Measurements from ENCODE around the gene LRSAM1. TPM values are rescaled to one million over a fixed set of nuclear protein-coding genes. Genes with fewer than 3 reads are reported as not detected.
A peak's percentile ranks its signal among the peaks of the same experiment; 100 is the strongest.

Gene LRSAM1
- total and polyA plus RNA-seq, 12 donors: 6.8 to 74.8 (median 29.3) TPM

DNA sequence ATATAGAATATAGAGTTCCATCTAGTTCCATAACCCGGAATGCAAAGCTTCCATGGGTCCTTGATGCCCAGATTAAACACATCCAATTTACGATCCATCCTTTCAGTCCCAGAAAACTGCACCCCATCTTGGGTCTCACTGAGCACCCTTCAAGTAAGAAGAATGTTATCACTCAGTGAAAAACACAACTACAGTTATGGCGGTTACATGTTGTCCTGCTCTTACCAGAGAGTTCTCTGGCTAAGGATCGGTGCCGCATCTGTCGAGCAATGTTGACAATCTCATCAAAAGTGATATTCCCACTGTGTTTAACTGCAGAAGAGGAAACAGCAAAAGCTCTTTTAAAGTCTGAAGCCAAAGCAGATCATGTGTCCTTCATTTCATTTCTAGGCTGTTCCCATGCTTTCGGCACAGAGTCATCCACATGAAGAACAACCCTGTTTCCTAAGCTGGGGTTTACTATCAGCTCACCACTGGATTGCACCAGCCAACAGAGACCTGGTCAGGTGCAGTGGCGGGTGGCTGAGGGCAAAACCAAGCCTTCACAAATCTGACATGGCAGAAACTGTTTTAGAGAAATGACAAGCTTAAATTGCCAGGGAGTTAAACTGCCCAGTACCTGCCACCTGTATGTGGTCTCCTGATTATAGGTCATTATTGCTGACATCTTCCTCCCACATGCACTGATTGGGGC is 3.1 kb upstream of the LRSAM1 start:
- Histone ChIP-seq H3K4me3 (no peak overlapping the region), H3K9me3 (replicated peaks in 1 of 3) (no peaks in the 10 kb centered on the region), H3K36me3 (replicated peaks in 1 of 2) (peaks cover 0 to 60% of the 10 kb centered on the region in 2 donors), H3K27me3 (no peaks in the 10 kb centered on the region), H3K27ac (no peak overlapping the region), H3K4me1 (replicated peaks in 1 of 2) (peaks cover 16 to 38% of the 10 kb centered on the region in 2 donors)
- WGBS, 4 donors: 86 to 93% (median 92%) methylated on average over 8 of the region's 8 CpGs
- TF ChIP-seq POLR2A (IDR thresholded peaks at IDR 0.05) (no peak), CTCF (IDR thresholded peaks at IDR 0.05) (no peak)
- no peak for DNase-seq
- intact Hi-C loops (cut with DNase I): no loop called here

- intact Hi-C loops (cut with DNase I): no loop called here
- no peaks in the 10 kb centered on the region for H3K27me3 ChIP-seq
- H3K9me3 ChIP-seq (replicated peaks in 1 of 3): no peaks in the 10 kb centered on the region
- peak overlapping the region in 3 of 5 donors; percentile 93 for H3K27ac ChIP-seq
- WGBS, 4 donors: 44 to 67% (median 54%) methylated on average over 2 to 5 of the region's 5 CpGs
- peaks cover 16 to 38% of the 10 kb centered on the region in 2 donors for H3K4me1 ChIP-seq (replicated peaks in 1 of 2)
- TF ChIP-seq CTCF (IDR thresholded peaks at IDR 0.05) (no peak), POLR2A (IDR thresholded peaks at IDR 0.05) (no peak)
- H3K4me3 ChIP-seq: peak overlapping the region in 1 of 4 donors; percentile 76
- DNase-seq: no peak
- peaks cover 0 to 55% of the 10 kb centered on the region in 2 donors for H3K36me3 ChIP-seq (replicated peaks in 1 of 2)
Measured at GRCh38 chr9:127449332-127449966, 1.9 kb upstream of the LRSAM1 start.

DNA sequence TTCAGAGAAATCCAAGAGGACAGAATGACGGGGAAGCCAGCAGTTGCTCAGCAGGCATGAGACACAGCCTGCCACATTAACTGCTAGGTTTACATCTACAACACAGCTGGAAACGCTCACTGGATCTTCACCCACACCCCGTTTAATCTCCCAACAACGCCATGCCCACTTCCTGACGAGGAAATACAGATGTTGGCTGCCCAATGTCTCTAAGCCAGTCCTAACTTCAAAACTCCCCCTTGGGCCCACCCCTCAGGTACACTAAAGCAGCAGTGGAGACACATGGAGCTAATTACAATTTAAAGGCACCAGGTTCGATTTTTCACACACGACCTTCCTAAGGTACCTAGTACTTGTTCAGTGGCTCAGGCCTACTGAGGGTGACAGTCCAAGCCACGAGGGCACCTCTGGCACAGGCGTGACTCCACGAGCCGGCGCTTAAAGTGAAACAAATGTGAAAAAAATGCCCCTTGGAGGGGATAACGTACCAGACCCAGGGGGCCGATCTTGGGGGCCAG is 1.0 kb upstream of the LRSAM1 start:
- intact Hi-C loops (cut with DNase I): no loop called here
- no peak for TF ChIP-seq CTCF (IDR thresholded peaks at IDR 0.05)
- TF ChIP-seq POLR2A (IDR thresholded peaks at IDR 0.05): no peak
- peak overlapping the region in 3 of 4 donors; percentile 63 to 81 (median 76) for H3K4me3 ChIP-seq
- H3K27ac ChIP-seq: peak overlapping the region; percentile 87 to 93 (median 93)
- H3K36me3 ChIP-seq (replicated peaks in 1 of 2): peaks cover 0 to 56% of the 10 kb centered on the region in 2 donors
- H3K4me1 ChIP-seq (replicated peaks in 1 of 2): peaks cover 16 to 38% of the 10 kb centered on the region in 2 donors
- H3K27me3 ChIP-seq: no peaks in the 10 kb centered on the region
- no peaks in the 10 kb centered on the region for H3K9me3 ChIP-seq (replicated peaks in 1 of 3)
- peak in 4 of 7 donors; percentile 45 to 57 (median 50) for DNase-seq
- WGBS, 4 donors: 1 to 11% (median 3%) methylated on average over 4 to 14 of the region's 14 CpGs

DNA sequence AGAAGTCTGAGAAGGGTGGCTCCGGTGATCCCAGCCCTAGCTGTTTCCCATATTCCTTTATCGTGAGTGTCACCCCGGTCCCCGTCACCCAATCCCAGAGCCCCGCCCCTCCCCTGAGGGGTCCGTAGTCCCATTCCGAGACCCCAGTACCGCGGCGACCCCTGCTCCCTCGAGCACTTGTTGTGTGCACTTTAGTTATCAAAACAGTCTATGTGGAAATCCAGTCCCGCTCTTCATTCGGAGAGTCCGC is 223 bp downstream of the LRSAM1 start:
- DNase-seq: no peak
- intact Hi-C loops (cut with DNase I): no loop called here

More for the DNA sequence above, 223 bp downstream of the LRSAM1 start:
- H3K36me3 ChIP-seq (replicated peaks in 1 of 2): peaks cover 0 to 49% of the 10 kb centered on the region in 2 donors
- H3K4me1 ChIP-seq (replicated peaks in 1 of 2): peaks cover 16 to 38% of the 10 kb centered on the region in 2 donors
- H3K27ac ChIP-seq: peak overlapping the region; percentile 87 to 93 (median 93)
- H3K9me3 ChIP-seq (replicated peaks in 1 of 3): no peaks in the 10 kb centered on the region
- no peaks in the 10 kb centered on the region for H3K27me3 ChIP-seq
- WGBS, 4 donors: 0 to 3% (median 0%) methylated on average over 1 to 14 of the region's 14 CpGs
- H3K4me3 ChIP-seq: peak overlapping the region; percentile 31 to 76 (median 58)
- TF ChIP-seq POLR2A (IDR thresholded peaks at IDR 0.05) (no peak), CTCF (IDR thresholded peaks at IDR 0.05) (no peak)

Measured in adrenal gland (tissue), 12 donors.